MM.1S (cell line): Measurements from ENCODE around the gene ZMYM3.

Experiments used
- EZH2 ChIP-seq: fragments of 300-600 bp; sonication (generic); optimal IDR thresholded peaks from 2 replicates; pipeline ENCODE3; 2017; ENCODE audit warnings: low read depth, mild to moderate bottlenecking, antibody characterized with exemption, low read length, mixed read lengths
- EZH2phosphoT487 ChIP-seq: fragments of 300-600 bp; sonication (generic); IDR thresholded peaks from 2 replicates; pipeline ENCODE4 v1.6.1; 2018; ENCODE audit warnings: antibody characterized with exemption, low read length
- TF ChIP-seq, protein P1 (sequence below): fragments of 300-600 bp; sonication (generic); IDR thresholded peaks from 2 replicates; pipeline ENCODE4 v1.5.1; 2016; ENCODE audit warnings: antibody characterized with exemption, low read length, mixed read lengths

DNA sequence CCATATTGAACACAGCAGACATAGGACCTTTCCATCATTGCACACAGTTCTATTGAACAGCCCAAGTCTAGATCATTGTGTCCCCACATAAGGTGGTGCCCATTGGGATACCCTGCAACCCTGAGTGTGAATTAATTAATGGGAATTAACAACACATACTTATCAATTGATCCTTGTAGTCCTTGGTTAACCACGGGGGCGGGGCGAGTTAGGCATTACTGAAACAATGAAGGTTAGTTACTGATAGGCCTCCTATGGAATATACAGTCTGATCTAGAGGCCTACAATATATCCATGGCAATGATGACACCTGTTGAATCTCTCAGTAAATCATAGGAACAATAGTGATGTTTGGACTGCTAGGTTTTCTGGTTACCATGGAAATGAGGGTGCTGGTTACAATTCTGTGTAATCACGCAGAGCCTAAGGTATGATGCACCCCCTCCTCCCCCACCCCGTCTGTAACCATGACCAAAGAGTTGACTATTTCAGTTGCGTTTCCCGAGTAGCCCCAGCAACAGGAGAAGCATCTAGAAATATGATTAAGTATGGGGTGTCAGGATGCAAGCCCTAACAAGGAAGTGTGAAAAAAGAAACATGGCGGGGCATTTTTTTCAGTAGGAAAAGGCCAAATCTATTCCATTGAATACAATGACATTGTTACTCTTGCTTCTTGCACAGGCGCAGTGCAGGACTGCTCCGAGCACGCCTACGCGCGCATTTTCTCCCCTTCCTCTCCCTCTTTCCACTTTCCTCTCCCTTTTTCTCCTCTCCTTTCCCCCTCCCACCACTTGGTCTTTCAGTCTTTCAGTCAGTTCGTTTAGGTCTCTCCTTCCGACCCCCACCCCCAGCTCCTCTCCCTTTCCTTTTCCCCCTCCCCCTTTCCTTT lies 28.8 kb upstream of the ZMYM3 start:
- TF ChIP-seq, protein P1, sequence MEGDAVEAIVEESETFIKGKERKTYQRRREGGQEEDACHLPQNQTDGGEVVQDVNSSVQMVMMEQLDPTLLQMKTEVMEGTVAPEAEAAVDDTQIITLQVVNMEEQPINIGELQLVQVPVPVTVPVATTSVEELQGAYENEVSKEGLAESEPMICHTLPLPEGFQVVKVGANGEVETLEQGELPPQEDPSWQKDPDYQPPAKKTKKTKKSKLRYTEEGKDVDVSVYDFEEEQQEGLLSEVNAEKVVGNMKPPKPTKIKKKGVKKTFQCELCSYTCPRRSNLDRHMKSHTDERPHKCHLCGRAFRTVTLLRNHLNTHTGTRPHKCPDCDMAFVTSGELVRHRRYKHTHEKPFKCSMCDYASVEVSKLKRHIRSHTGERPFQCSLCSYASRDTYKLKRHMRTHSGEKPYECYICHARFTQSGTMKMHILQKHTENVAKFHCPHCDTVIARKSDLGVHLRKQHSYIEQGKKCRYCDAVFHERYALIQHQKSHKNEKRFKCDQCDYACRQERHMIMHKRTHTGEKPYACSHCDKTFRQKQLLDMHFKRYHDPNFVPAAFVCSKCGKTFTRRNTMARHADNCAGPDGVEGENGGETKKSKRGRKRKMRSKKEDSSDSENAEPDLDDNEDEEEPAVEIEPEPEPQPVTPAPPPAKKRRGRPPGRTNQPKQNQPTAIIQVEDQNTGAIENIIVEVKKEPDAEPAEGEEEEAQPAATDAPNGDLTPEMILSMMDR: no peak
- TF ChIP-seq EZH2 (no peak), EZH2phosphoT487 (no peak)
